C4-2B (cell line): ENCODE measurements around the gene SH3PXD2B.

Source experiments
- H3K27ac ChIP-seq: fragments of 450-650 bp; 2 replicates; pipeline ENCODE4 v1.5.1; 2017
- ZFX ChIP-seq: fragments of 450-650 bp; IDR thresholded peaks from 2 replicates; pipeline ENCODE4 v1.6.1; 2017
- TF ChIP-seq, protein P1 (sequence below): fragments of 450-650 bp; conservative IDR thresholded peaks from 2 replicates; pipeline ENCODE4 v1.5.1; 2017; ENCODE audit warnings: mild to moderate bottlenecking

Gene SH3PXD2B

DNA sequence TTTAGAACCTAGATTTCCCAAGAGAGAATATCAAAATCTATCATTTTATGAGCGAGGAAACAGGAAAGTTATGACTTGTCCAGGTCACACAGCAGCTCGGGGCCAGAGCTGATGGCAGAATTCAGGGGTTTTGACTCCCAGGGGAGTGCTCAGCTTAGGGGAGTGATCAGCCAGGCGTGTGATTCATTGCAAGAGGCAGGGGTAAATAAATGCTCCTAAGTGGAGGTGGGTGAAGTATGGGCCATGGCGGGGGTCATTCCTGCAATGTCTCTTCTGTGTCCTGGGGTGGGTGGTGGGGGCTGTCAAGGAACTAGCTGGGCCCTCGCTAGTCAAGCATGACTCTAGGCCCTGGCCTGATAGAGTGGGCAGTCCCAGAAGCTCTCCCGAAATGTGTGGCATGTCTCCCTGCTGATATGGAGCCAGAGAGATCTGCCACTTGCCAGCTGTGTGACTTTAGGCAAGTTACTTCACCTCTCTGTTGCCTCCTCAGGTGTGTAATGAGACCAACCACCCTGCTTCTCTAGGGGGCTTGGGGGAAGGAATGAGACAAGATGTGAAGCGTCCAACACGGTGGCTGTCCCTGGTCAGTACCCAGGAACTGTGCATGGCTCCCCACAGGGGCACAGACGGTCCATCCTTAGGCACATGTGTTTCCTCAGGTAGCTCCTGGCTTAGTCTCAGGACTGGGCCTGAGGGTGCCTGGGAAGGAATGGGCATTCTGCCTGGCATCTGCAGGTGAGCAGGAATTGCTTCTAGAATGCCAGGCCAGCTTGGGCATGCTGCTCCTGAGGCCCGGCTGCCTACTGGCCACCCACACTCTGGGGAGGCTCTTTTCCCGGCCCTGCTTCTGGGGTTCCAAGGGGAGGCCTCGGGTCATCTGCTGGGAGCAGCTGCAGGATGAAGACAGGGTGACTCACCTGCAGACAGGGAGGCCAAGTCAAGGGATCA is 36.5 kb upstream of the SH3PXD2B start:
- no peak overlapping the region for H3K27ac ChIP-seq
- TF ChIP-seq ZFX: no peak

DNA sequence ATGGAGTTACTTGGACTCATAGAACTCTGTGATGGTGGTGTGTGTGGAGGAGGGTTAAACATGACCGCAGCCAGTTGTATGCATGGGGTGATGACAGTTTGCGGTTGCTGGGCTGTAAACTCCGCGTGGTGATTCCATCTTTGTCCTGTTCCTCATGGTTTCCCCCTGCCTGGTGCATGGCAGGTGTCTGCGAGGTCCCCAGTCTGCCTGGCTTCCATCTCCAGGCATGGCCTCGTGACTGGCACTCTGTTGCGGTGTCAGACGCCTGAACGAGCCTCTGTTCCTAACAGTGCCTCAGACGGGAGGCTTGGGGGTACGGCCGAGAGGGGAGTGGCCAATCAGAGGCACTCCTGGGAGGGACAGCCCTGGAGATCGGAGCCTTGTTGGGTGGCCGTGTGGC is 33.9 kb upstream of the SH3PXD2B start:
- TF ChIP-seq ZFX: no peak
- TF ChIP-seq, protein P1, sequence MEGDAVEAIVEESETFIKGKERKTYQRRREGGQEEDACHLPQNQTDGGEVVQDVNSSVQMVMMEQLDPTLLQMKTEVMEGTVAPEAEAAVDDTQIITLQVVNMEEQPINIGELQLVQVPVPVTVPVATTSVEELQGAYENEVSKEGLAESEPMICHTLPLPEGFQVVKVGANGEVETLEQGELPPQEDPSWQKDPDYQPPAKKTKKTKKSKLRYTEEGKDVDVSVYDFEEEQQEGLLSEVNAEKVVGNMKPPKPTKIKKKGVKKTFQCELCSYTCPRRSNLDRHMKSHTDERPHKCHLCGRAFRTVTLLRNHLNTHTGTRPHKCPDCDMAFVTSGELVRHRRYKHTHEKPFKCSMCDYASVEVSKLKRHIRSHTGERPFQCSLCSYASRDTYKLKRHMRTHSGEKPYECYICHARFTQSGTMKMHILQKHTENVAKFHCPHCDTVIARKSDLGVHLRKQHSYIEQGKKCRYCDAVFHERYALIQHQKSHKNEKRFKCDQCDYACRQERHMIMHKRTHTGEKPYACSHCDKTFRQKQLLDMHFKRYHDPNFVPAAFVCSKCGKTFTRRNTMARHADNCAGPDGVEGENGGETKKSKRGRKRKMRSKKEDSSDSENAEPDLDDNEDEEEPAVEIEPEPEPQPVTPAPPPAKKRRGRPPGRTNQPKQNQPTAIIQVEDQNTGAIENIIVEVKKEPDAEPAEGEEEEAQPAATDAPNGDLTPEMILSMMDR: no peak
- H3K27ac ChIP-seq: no peak overlapping the region

DNA sequence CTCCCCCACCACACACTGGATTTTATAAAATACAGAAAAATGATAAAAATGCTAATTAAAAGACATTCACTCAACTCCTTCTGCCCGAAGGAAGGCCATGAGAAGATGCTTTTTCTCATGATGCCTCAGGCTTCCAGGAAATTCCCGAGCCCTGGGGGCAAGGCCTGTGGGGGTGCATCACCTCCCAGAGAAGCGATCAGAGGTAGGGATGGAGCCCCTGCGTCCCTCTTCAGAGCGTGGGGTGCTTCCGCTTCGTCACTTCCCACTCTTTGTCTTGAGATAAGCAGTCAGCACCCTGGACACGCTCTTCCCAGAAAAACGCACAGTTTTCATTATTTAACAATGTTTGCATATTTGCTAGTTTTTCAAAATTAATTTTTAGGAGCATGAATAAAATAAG is 33.3 kb upstream of the SH3PXD2B start:
- TF ChIP-seq, protein P1: no peak
- TF ChIP-seq ZFX: no peak
- H3K27ac ChIP-seq: no peak overlapping the region

DNA sequence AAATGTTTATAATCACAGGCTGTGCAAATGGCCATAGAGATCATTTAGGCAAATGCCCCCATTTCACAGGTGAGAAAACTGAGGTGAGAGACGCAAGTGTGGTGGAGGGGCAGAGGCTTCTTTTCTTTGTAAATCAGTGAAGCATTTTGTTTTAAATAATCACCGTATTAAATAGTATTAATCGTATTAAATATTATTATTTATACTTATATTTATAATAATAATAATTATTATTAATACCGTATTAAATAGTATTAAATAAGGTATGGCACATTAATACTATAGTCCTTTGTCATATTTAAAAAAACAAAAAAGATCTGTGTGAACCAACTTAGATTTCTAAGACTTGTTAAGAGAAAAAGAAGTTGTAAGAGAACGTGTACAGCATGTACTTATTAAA is 32.6 kb upstream of the SH3PXD2B start:
- TF ChIP-seq, protein P1: no peak
- no peak for TF ChIP-seq ZFX
- H3K27ac ChIP-seq: no peak overlapping the region

DNA sequence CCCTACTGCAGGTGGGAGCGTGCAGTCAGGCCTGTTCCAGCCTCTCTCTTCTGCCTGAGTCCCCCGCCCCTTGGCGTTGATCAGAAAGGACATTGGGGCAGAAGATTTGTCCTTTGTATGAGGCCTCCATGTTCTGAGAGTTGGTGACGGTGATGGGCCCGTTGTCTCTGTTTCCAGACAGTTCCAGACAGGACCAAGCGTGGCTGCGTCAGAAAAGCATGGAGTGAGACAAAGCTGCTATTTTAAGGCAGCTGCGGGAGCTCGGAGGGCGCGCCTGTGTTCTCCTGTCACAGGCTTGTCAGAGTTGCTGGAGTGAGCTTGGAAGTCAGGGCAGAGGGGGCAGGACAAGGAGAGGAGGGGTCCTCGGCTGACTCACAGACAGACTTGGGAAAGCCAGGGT is 32.1 kb upstream of the SH3PXD2B start:
- H3K27ac ChIP-seq: no peak overlapping the region
- TF ChIP-seq, protein P1: no peak
- no peak for TF ChIP-seq ZFX

DNA sequence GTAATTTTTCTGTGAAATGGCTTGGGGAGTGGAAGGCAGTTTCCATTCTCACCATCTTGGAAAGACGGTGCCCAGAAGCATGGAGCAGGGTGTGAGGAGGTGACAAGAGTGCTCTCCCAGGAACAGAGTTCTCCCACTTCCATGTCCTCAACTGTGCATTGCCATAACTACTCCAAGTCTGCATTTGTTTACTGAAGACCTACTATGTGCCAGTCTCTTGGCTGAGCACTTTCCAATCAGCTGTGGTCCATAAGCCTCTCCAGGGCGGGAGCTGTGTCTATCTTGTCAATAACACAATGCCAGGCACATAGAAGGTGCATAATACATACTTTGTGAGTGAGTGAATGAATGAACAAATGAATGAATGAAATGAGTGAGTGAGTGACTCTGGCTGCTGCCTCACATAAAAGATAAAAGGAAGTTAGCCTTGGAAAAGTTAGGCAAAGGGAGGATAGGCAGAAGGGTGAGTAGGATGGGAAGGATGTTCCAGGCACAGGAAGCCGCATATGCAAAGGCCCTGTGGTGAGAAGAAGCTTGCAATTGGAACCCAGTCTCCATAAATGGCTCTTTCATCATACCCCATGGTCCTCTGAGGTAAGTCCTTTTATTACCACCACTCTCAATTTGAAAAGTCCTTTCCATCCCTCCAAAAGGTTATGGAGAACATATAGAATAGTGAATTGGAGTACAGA is 31.3 kb upstream of the SH3PXD2B start:
- H3K27ac ChIP-seq: no peak overlapping the region
- TF ChIP-seq ZFX: no peak
- TF ChIP-seq, protein P1: no peak

DNA sequence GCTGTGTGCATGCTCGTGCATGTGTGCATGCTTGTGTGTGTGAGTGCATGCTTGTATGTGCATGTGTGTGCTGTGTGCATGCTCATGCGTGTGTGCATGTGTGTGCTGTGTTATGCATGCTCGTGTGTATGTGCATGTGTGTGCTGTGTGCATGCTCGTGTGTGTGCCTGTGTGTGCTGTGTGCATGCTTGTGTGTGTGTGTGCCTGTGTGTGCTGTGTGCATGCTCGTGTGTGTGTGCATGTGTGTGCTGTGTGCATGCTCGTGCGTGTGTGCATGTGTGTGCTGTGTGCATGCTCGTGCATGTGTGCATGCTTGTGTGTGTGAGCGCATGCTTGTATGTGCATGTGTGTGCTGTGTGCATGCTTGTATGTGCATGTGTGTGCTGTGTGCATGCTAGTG is 30.3 kb upstream of the SH3PXD2B start:
- no peak for TF ChIP-seq ZFX
- TF ChIP-seq, protein P1: no peak
- no peak overlapping the region for H3K27ac ChIP-seq
